DOHH2 (cell line): ENCODE results near the gene TSC22D1.

Experiments
- EZH2phosphoT487 ChIP-seq: fragments of 200-600 bp; sonication (generic); IDR thresholded peaks from 2 replicates; pipeline ENCODE4 v1.6.1; 2017; ENCODE audit warnings: borderline replicate concordance, mild to moderate bottlenecking, antibody characterized with exemption, low read length, moderate library complexity, mixed read lengths
- TF ChIP-seq, protein P1 (sequence below): fragments of 200-600 bp; sonication (generic); IDR thresholded peaks from one replicate; pipeline ENCODE4 v1.5.1; 2014; ENCODE audit warnings: antibody characterized with exemption, mild to moderate bottlenecking, low read depth, low read length; ENCODE audit not compliant: poor library complexity, severe bottlenecking

DNA sequence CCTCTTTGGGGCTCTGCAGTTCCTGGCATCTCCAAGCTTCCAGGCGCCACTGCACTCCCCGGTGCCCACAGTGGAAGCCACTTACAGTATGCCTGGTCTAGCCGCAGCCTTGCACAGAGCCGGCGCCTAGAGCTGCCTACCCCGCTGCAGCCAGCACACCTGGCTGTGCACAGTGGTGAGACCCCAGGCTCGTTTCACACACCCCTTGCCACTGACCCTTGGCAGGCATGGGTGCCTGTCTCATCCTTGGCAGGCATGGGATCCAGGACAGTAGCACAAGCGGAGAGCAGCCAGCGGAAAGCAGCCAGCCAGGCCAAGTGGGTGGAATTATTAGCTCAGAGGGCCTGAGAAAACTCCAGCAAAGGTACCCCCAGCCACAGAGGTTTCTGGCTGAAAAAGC lies 116.5 kb downstream of the TSC22D1 start:
- TF ChIP-seq, protein P1, sequence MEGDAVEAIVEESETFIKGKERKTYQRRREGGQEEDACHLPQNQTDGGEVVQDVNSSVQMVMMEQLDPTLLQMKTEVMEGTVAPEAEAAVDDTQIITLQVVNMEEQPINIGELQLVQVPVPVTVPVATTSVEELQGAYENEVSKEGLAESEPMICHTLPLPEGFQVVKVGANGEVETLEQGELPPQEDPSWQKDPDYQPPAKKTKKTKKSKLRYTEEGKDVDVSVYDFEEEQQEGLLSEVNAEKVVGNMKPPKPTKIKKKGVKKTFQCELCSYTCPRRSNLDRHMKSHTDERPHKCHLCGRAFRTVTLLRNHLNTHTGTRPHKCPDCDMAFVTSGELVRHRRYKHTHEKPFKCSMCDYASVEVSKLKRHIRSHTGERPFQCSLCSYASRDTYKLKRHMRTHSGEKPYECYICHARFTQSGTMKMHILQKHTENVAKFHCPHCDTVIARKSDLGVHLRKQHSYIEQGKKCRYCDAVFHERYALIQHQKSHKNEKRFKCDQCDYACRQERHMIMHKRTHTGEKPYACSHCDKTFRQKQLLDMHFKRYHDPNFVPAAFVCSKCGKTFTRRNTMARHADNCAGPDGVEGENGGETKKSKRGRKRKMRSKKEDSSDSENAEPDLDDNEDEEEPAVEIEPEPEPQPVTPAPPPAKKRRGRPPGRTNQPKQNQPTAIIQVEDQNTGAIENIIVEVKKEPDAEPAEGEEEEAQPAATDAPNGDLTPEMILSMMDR: no peak
- TF ChIP-seq EZH2phosphoT487: no peak
